HL-60 (cell line): ENCODE results near the gene COX6A1.

Experiments
- CTCF ChIP-seq: IDR thresholded peaks from one replicate; pipeline ENCODE4 v1.5.1; 2011; ENCODE audit warnings: low read length, control low read depth, inconsistent platforms; ENCODE audit not compliant: insufficient read depth
- GABPA ChIP-seq: IDR thresholded peaks from 2 replicates; pipeline ENCODE4 v1.6.1; 2012; ENCODE audit warnings: low read depth
- POLR2AphosphoS5 ChIP-seq: IDR thresholded peaks from 2 replicates; pipeline ENCODE4 v1.6.1; 2012; ENCODE audit warnings: low read depth
- SPI1 ChIP-seq: IDR thresholded peaks from 2 replicates; pipeline ENCODE4 v1.6.1; 2012; ENCODE audit warnings: low read depth, mild to moderate bottlenecking, borderline replicate concordance

- TF ChIP-seq POLR2AphosphoS5 (no peak), CTCF (no peak), GABPA (no peak), SPI1 (no peak)
Observed at GRCh38 chr12:120413901-120414695, 23.8 kb upstream of the COX6A1 start.
